Activated T-cell treated with anti-CD3 and anti-CD28 coated beads for 4 hours (primary cell): ENCODE results near the gene TTYH1.
"Not testable (repeated sequence)": the region's sequence is repeated elsewhere in the genome, so short reads cannot be mapped to it uniquely, and the experiment has no call there.

ENCODE experiments used
- DNase-seq: peaks from one replicate; pipeline ENCODE4 v3.0.0-alpha.2; 2020

The TTYH1 gene

DNA sequence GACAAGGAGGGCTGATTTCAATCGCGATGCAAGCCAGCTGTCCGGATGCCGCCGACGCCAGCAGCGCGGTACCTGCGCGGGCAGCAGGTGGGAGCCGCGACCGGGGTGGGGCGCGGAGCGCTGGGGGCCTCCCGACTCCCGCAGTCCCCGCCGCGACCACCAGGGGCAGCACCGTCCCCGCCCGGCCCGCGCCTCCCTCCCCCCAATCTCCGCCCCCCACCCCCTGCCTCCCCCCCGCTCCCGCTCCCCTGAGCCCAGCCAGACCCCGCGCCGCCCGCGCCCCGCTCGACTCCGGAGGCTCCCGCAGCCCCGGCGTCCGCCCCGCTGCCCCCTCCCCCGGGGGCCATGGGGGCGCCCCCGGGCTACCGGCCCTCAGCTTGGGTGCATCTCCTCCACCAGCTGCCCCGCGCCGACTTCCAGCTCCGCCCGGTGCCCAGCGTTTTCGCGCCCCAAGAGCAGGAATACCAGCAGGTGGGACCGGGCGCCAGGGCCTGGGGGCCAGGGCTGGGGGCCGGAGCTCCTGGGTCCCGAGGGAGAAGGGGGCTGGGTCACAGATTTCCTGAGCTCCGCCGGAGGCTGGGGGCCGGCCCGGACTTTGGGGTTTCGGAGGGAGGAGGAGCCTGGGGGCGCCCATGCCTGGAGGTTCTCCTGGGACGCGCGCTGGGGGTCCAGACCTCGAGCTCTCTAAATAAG, at the start of gene TTYH1:
Gene TTYH1 (plus strand): TSS at position 257 of the 693 bp plus-strand sequence. CDS start 89 bp downstream, at position 346.
- peak; percentile 14 for DNase-seq

DNA sequence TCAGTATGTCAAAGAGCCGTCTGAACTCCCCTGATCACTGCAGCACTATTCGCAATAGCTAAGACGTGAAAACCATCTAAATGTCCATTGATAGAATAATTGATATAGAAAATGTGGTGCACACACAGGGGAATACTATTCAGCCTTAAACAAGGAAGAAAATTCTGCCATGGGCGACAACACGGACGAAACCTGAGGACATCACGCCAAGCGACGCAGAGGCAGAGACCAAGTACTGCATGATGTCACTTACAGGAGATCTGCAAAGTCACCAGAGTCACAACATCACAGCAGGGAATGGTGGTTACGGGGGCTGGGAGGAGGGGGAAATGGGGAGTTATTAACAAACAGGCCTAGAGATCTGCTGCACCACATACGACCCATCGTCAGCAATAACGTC, 49.5 kb upstream of the TTYH1 start:
- DNase-seq: not testable (repeated sequence)

DNA sequence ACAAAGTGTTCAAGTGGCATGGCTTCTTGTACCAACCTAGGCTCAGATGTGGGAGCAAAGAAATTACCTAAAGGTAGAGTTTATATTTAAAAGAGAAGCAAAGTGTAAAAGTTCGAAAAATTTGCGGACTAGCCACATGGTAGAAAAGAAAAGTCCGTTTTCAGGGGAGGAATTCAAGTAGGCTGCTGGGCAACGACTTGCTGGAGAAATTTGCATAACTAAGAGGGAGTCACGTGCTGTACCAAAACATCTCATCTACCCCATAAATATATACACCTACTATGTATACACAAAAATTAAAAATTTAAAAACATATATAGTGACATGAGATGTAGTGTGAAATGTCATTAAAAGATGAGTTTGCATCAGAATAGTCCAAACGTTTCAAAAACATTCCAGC, 48.5 kb upstream of the TTYH1 start:
- no peak for DNase-seq

DNA sequence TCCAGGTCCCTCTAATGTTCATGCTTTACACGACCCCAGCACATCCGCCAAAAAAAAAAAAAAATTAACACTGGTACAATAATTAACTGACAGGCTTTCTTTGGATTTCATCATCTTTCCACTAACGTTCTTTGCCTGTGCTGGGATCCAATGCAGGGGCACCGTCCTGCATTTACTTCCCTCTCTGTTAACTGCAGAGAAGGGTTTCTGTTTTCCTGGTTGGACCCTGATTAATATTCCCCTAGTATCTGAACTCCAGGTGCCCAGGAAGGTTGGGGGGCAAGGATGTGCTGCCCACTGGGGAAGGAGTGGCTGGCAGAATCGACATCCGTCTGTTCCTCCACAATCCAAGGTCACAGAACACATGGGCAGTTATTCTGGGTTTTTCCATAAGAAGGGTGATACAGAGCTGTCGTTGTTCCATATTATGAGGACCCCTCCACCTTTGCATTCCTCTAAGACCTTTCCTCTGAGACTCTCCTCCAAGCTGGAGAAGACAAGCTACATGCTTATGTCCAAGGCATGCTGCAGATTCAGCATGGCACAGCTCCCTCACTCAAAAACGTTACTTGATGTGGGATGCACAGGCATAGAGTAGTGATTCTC, 46.1 kb upstream of the TTYH1 start:
- no peak for DNase-seq

DNA sequence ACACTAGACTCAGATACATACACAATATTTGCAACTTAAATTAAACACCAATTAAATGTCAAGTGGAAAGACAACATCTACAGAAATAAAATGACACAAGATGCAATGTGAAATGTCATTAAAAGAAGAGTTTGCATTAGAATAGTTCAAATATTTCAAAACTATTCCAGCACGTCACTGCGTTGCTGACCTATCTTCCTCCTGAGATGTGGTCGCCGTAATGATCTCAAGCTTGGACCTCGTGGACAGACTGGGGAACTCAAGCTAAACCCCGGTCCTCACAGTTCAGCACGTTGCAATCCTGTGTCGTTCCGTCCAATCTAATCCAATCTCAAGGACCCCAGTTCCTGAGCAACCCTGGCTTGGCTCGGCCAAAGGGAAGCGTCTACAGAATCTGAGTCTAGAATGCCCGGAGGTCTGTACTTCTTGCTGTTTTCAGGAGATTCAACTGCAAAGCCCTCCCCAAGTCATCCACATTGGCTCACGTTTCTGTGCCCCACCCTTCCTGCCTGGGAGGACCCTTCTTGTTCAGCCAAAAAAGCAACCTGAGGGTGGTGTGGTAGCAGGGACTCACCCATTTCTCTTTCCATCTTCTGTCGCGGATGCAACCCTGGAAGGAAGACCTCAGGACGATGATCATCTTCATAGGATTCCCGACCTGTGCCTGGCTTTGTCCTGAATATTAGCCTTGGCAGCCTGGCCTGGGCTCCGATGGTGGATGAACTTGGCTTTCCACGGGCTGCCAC, 45.4 kb upstream of the TTYH1 start:
- not testable (repeated sequence) for DNase-seq

DNA sequence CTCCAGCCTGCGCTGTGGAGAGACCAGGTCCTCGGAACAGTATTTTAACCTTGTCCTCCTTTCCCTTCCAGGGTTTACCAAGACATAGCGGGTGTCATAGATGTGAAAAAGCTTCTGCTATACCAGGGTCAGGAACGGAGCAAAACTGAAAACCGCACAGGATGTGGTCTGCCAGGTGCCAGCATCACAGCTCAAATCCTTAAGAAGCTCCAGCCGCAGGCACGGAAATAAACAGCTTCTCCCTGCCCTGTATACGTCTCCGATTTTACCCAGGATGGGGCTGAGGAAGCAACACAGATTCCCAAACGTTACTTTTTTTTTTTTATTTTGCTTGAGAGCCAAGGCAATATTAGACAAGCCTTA, 44.8 kb upstream of the TTYH1 start:
- DNase-seq: peak; percentile 29

DNA sequence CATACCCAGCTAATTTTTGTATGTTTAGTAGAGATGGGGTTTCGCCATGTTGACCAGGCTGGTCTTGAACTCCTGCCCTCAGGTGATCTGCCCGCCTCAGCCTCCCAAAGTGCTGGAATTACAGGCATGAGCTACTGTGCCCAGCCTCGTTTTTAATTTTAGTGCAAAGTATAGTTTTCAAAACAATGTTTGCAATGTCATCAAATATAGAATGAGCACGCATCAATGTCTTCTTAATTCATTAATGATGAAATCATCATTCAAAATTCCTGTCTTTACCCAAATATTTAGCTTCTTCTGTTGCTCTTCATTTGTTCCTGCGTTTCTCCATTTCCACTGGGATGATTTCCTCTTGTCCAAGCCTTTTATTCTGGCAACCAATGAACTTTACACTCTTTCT, 43.8 kb upstream of the TTYH1 start:
- not testable (repeated sequence) for DNase-seq

DNA sequence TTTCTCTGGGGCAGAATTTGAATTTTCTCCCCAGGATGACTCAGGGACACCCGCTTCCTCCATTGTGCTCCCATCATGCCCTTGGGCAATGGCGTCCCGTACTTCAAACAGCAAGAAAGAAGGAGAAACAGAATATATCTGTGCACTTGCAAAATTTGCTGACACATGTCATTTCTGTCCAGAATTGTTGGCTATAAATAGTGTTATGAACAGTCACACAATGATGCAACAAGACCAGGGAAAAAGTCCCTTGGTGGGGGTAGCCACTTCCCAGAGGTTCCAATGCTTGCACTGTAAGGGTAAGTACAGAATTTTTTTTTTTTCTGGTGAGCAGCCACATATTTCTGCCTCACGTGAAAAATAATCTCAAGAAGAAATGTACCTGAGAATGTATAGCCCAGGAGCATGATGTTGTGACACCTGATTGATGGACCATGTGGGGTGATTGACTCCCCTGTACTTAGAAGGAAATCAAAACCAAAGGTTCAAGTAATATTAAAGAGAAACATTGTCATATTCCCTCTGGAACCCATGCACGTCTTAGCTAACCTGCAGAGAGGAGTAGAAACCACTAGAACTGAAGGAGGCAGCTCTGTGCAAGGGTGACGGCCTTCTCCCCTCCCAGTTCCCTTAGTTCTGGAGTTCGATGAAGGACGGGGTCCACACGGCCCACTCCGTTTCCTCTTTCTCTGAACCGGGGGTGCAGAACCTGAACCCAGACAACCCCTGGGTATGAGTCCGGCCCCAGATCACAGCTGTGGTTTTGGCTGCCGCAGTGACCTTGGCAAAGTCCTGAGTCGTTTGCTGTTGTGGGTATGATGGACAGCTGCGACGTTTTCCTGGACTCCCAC, 41.3 kb upstream of the TTYH1 start:
- no peak for DNase-seq

DNA sequence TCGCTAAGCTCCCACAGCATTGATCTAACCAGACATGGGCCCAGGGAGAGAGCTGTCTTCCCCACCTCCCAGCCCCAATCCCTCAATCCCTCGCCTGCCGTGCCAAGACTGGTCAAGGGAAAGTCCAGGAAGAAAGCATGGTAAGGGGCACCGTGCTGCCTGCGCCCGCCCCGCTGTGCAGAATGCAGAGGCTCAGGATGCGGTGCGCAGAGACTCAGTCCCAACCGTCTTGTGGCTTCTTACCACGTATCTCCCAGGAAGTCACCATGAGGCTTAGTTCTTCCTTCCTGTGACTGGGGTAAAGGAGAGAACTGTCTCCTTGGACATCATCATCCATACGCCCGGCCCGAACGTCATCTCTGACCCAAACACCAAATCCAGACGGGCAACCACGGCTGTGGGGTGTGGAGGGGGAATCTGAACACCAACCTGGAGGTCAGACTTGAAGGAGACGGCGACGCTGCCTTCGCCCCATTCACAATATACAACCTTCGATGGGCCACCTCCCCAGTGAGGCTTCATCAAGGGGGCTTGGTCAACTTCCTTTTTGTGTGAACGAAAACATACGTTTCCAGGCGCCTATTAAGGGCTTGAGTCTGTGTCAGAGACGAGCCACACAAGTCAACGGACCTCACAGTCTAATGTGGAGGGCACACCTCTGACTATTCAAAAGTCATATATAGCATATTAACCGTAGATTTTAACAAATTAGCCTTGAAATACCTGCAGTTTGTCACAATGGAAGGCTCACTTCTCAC, 39.9 kb upstream of the TTYH1 start:
- not testable (repeated sequence) for DNase-seq

DNA sequence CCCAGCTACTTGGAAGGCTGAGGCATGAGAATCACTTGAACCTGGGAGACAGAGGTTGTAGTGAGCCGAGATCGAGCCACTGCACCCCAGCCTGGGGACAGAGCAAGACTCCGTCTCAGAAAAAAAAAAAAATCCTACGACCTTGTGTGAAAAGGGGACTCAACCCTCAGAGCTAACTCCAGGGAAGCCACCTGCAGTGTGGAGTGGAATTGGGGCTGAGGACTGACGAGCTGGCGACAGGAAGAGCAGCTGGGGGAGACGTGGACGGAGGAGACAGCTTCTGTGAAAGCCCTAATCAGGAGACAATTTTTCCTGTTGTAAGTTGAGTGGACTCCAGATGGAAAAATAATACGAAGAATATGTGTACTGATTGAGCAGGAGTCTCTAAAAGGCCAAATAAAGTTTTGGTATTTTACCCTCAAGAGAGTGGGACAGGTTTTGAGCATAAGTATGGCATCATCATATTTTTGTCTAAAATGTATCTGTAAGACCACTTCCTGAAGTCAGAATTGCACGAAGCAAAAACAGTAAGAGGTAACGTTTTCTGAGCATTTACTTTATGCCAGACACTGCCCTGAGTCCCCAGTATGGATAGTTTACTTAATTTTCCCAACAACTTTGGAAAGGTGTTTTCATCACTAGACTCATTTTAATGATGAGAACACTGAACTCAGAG, 38.5 kb upstream of the TTYH1 start:
- DNase-seq: no peak

DNA sequence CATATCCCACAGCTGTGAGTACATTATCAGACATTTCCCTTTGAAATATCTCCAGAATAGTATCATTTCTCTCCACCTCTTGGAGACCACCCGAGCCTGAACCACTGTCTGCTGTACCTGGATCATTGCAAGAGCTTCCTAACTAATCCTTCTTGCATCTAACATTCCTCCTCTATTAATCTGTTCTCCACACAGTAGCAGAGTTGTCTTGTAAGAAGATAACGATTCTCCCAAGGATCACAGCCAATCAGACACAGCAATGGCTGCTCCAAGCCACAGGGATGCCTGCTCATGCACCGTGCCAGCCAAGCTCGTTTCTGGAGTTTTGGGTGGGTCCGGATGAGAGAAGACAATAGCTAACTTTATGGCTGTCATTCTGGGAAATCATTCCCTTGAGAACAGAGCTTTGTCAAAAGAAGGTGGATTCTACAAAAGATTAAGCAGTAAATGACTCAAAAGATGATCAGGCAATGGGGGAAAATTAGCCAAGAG, 36.0 kb upstream of the TTYH1 start:
- no peak for DNase-seq

DNA sequence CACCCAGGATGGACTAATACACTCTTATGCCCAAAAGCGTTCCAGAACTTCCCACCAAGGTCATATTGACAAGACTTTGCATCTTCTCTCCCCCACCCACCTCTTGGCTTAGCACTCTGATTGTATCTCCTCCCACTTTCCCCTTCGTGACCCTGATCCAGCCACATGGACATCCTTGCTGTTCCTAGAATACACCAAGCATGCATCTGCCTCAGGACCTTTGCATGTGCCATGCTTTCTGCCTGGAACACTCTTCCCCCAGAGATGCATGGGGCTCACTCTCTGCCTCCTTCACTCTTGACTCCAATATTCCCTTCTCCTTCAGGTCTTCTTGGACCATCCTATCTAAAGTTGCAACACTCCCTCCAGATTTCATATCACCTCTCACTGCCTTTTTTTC, 34.4 kb upstream of the TTYH1 start:
- DNase-seq: no peak

DNA sequence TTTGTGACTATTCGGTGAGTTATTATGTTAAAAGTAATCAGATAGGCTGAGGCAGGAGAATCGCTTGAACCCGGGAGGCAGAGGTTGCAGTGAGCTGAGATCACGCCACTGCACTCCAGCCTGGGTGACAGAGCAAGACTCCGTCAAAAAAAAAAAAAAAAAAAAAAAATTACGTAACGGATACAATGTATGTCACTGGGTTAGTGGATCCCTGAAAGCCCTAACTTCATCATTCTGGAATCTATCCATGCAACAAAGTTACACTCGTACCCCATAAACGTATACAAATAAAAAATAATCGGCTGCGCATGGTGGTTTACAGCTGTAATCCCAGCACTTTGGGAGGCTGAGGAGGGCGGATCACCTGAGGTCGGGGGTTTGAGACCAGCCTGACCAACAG, 33.2 kb upstream of the TTYH1 start:
- not testable (repeated sequence) for DNase-seq

DNA sequence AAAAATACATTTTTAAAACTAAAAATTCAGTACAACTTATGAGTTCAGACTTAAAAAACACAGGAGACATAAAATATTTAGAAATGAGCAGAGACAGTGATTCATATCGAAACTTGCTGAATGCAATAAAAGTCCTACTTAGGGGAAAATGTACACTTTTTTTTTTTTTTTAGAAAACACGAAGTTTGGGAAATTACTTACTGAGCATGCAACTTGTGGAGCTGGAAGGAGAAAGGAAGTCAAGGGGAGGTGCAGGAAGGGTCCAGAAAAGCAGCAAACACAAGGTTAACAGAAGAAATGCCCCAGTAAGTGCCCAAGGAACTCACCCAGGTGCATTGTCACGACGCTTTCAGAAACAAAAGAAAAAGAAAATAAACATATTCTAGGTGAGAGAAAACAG, 31.9 kb upstream of the TTYH1 start:
- no peak for DNase-seq

DNA sequence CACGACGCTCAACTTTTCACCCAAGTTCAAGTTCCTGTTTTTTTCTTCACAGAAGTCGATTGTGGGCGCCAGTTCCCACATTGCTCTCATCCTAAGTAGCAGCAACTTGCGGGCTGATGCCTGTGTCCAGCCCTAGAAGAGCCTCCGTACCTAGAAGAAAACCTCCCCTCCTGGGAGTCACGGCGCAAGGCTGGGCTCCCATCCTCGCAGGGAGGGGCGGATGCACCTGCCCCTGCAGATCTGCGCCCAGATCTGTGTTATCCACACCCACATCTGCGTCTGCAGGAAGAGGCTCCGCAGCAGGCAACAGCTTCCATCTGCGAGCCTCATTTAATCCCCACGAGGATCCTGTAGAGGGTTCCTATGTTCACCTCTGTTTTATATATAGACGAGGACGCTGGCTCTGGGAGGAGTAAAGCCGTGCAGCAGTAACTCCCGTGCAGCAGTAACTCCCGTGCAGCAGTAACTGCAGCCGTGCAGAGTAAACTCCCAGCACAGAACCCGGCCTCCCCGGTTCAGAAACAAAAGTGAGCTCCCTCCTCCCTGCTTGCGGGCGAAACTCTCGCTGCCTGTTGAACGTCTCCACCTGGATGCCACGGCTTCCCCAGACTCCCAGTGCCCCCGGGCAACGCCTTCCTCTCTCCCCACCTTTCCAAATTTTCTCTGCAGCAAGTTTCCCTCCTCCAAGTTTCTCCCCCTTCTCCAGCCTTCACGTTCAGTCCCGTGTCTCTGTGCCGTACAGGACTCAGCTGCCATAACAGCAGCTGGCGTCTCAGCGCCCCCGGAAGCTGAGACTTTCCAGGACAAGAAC, 27.1 kb upstream of the TTYH1 start:
- no peak for DNase-seq

DNA sequence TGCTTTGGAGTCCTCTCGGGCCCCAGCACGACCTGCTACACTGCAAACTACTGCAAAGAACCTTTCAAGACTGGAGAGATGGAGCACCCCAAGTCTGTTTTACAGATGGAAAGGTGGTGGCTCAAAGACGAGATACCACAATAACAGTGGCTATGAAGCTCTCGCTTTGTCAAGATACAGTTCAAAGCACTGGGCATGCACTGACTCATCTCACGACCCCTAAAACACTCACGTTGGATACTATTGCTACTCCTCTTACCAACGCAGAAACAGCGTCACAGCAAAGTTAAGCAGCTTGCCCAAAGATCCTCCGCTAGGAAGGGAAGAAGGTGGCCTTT, 26.5 kb upstream of the TTYH1 start:
- DNase-seq: no peak

DNA sequence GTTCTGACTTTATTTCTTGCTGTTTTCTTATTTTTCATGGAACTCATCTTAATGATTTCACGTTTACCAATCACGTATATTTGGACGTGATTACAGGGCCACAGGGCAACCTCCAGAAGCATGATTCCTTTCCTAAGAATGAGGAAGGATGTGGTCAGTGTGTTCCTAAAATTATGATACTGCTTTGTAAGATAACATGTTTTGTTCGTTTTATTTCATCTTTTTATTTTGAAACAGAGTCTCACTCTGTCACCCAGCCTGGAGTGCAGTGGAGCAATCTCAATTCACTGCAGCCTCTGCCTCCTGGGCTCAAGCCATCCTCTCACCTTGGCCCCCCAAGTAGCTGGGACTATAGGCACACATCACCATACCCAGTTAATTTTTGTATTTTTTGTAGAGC, 25.7 kb upstream of the TTYH1 start:
- DNase-seq: no peak

DNA sequence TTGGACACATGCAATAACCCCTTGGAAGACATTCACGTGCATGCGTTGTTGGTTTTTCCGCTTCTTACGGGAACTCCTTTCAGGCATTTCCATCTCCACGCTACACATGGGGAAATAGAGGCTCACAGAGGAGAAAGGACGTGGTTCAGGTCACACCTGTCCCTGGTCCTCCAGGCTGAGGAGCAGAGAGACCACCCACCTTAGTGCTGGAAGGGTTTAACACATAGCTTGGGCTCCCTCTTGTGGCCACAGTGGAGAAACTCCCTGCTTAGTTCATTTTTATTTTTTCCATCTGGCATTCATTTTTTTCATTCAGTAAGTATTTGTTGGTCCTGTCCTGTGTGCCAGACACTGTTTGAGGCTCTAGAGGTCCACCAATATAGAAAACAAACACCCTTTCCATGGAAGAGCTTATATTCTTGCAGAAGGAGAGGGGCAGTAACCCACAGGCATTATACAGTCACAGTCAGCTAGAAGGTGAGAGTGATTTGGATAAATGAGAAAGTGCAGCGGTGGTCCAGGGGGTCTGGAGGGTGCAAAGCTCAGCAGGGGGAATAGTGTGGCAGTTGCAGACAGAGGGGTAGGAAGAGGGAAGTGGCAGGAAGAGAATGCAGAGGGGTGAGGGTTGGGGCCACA, 24.2 kb upstream of the TTYH1 start:
- DNase-seq: peak; percentile 63

DNA sequence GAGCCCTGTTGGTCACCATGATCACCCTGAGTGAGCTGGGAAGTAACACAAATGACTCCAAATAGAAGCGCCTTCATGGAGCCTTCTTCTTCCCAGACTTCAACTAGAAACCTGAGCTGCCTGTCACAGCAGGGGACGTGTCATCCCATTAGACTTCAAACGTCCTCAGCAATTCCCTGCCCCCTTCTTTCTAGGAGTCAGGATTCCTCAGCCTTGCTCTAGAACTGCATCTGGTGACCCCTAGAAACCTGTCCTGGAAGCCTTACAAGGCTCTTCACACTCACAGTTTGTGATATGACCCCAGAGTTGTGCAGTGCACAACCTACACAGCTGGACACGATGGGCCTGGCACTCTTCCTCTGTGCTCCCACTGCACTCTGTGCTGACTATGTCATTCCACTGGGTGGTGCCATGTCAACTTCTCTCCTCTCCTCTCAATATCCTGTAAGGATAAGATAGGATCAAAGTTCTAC, 23.6 kb upstream of the TTYH1 start:
- DNase-seq: no peak

DNA sequence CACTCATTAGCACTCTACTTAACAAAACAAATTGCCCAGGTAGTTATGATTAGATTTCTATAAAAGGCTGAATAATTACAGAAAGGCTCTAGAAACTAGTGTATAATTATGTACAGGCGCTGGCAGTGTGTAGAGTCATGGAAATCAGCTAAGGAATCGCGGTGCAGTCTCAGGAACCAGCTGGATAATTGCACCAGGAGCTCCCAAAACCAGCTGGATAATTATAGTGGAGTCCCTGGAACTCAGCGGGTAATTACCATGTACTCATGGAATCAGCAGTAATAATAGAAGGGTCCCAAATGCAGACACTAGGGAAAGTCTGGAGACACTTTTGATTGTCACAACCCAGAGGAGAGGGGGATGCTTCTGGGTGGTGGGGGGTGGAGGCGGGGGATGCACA, 23.2 kb upstream of the TTYH1 start:
- no peak for DNase-seq
